Cardiac fibroblast (primary cell): ENCODE data around the gene ASAP3.

ENCODE experiments used
- DNase-seq, 2 donors: peaks; one replicate each; pipeline versions ENCODE4 v3.0.0 to v3.0.0-alpha.2; 2010; ENCODE audit warnings: low read depth in 2 of 2
- H3K4me3 ChIP-seq, 2 donors: replicated peaks in 1 of 2; 1 replicate in 1 of 2; 2 replicates in 1 of 2; pipeline ENCODE4 v1.5.1; 2011; ENCODE audit warnings: low read depth in 2 of 2, low read length in 2 of 2, mild to moderate bottlenecking in 2 of 2, moderate library complexity in 1 of 2
- CTCF ChIP-seq: IDR thresholded peaks from one replicate; pipeline ENCODE4 v1.5.1; 2011; ENCODE audit warnings: low read depth, mild to moderate bottlenecking, low read length, inconsistent platforms

ASAP3 gene

GRCh38 chr1:23524716-23525401 lies 40.9 kb upstream of the ASAP3 start:
- H3K4me3 ChIP-seq: no peak overlapping the region
- DNase-seq: no peak
- TF ChIP-seq CTCF: no peak

- TF ChIP-seq CTCF: no peak
- no peak for DNase-seq
- no peak overlapping the region for H3K4me3 ChIP-seq
Observed at GRCh38 chr1:23524163-23524562, 40.2 kb upstream of the ASAP3 start.

GRCh38 chr1:23522244-23522982 lies 38.4 kb upstream of the ASAP3 start:
- DNase-seq: peak in 1 of 2 donors; percentile 20
- H3K4me3 ChIP-seq: no peak overlapping the region
- no peak for TF ChIP-seq CTCF

- TF ChIP-seq CTCF: no peak
- H3K4me3 ChIP-seq: no peak overlapping the region
- DNase-seq: no peak
Observed at GRCh38 chr1:23521588-23521987, 37.6 kb upstream of the ASAP3 start.

- DNase-seq: no peak
- TF ChIP-seq CTCF: no peak
- H3K4me3 ChIP-seq: no peak overlapping the region
Observed at GRCh38 chr1:23517581-23517980, 33.6 kb upstream of the ASAP3 start.

- no peak for DNase-seq
- H3K4me3 ChIP-seq: no peak overlapping the region
- no peak for TF ChIP-seq CTCF
Observed at GRCh38 chr1:23515905-23516304, 31.9 kb upstream of the ASAP3 start.
